ENCODE measurements around the gene S100G.
A peak's percentile ranks its signal among the peaks of the same experiment; 100 is the strongest.

S100G gene

GRCh38 chrX:16651391-16652024 is 1.6 kb downstream of the S100G start:
- DNase-seq, result no peak

- no peak for DNase-seq
Measured at GRCh38 chrX:16653424-16653823, 3.5 kb downstream of the S100G start.

- no peak for DNase-seq
Measured at GRCh38 chrX:16654093-16654492, 4.1 kb downstream of the S100G start.

GRCh38 chrX:16658284-16658683 is 8.3 kb downstream of the S100G start:
- DNase-seq, result no peak

- no peak for DNase-seq
Measured at GRCh38 chrX:16659321-16659720, 9.4 kb downstream of the S100G start.

- DNase-seq, result no peak
Measured at GRCh38 chrX:16661495-16661894, 11.5 kb downstream of the S100G start.

- no peak for DNase-seq
Measured at GRCh38 chrX:16662402-16662801, 12.4 kb downstream of the S100G start.

GRCh38 chrX:16664074-16664473 is 14.1 kb downstream of the S100G start:
- DNase-seq, result no peak

- no peak for DNase-seq
Measured at GRCh38 chrX:16664626-16665025, 14.7 kb downstream of the S100G start.

GRCh38 chrX:16665089-16665488 is 15.1 kb downstream of the S100G start:
- no peak for DNase-seq

GRCh38 chrX:16666541-16666940 is 16.6 kb downstream of the S100G start:
- no peak for DNase-seq

GRCh38 chrX:16671005-16671404 is 21.0 kb downstream of the S100G start:
- DNase-seq, result peak; percentile 31

- no peak for DNase-seq
Measured at GRCh38 chrX:16678689-16679088, 28.7 kb downstream of the S100G start.

- no peak for DNase-seq
Measured at GRCh38 chrX:16683007-16683664, 33.2 kb downstream of the S100G start.

GRCh38 chrX:16687514-16687913 is 37.6 kb downstream of the S100G start:
- DNase-seq, result no peak

GRCh38 chrX:16695079-16695676 is 45.2 kb downstream of the S100G start:
- peak; percentile 50 for DNase-seq

GRCh38 chrX:16696956-16697355 is 47.0 kb downstream of the S100G start:
- DNase-seq, result no peak

- DNase-seq, result no peak
Measured at GRCh38 chrX:16699389-16699788, 49.4 kb downstream of the S100G start.

GRCh38 chrX:16700734-16701133 is 50.8 kb downstream of the S100G start:
- DNase-seq, result no peak

- DNase-seq, result no peak
Measured at GRCh38 chrX:16702700-16703599, 53.0 kb downstream of the S100G start.

All from femur (tissue), 1 donor.